GM18907 (cell line): ENCODE measurements around the gene UPF1.

Experiments used
- ATAC-seq: cut with Tn5 transposase; IDR thresholded peaks from one replicate; pipeline ENCODE4 v1.9.1; 2021; ENCODE audit warnings: mild to moderate bottlenecking, moderate library complexity; ENCODE audit not compliant: unreplicated experiment

The UPF1 gene

GRCh38 chr19:18831524-18832305, at the start of gene UPF1:
Gene UPF1, plus strand, starts transcription at chr19:18831959. Its CDS starts 251 bp downstream, at chr19:18832210.
- peak; percentile 72 for ATAC-seq

- no peak for ATAC-seq
These were observed 49.1 kb upstream of the UPF1 start for GRCh38 chr19:18782559-18783225.

GRCh38 chr19:18783958-18784785, 47.6 kb upstream of the UPF1 start:
- no peak for ATAC-seq

GRCh38 chr19:18784786-18785120, 47.0 kb upstream of the UPF1 start:
- no peak for ATAC-seq

- ATAC-seq, result no peak
These were observed 46.3 kb upstream of the UPF1 start for GRCh38 chr19:18785179-18786124.

- ATAC-seq, result no peak
These were observed 43.0 kb upstream of the UPF1 start for GRCh38 chr19:18788529-18789421.

- no peak for ATAC-seq
These were observed 42.3 kb upstream of the UPF1 start for GRCh38 chr19:18789422-18789869.

GRCh38 chr19:18789883-18790565, 41.7 kb upstream of the UPF1 start:
- no peak for ATAC-seq

- ATAC-seq, result no peak
These were observed 41.0 kb upstream of the UPF1 start, which contains the start of gene COMP for GRCh38 chr19:18790566-18791314. Gene COMP, minus strand, starts transcription at chr19:18791305. Its CDS starts 36 bp downstream, at chr19:18791269.

- ATAC-seq, result no peak
These were observed 40.5 kb upstream of the UPF1 start for GRCh38 chr19:18791315-18791678.

- no peak for ATAC-seq
These were observed 39.1 kb upstream of the UPF1 start for GRCh38 chr19:18792661-18793060.

GRCh38 chr19:18793144-18794028, 38.4 kb upstream of the UPF1 start:
- no peak for ATAC-seq

- no peak for ATAC-seq
These were observed 37.8 kb upstream of the UPF1 start for GRCh38 chr19:18794029-18794313.

- no peak for ATAC-seq
These were observed 37.1 kb upstream of the UPF1 start for GRCh38 chr19:18794692-18795091.

- no peak for ATAC-seq
These were observed 36.2 kb upstream of the UPF1 start for GRCh38 chr19:18795540-18795939.

GRCh38 chr19:18796239-18796638, 35.5 kb upstream of the UPF1 start:
- ATAC-seq, result no peak
